ENCODE data around the gene CCDC90B.
"Not testable (repeated sequence)": the region's sequence is repeated elsewhere in the genome, so short reads cannot be mapped to it uniquely, and the experiment has no call there.

The CCDC90B gene

DNA sequence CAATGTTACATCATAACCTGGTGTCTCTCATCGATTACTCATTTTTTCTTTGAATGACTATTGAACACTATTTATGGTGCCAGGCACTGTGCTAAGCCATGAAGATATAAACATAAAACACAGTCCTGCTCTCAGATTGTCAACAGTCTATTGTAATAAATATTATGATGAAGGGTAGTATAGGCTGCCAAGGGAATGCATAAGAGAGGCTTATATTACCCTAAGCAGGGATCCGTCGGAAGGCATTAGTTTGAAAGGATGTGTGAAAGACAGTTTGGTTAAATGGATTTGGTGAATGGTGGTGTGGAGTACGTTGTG, 7.2 kb upstream of the CCDC90B start:
- in situ Hi-C loops (cut with MboI; ENCODE audit: low pct_unique_long_range_greater_than_20kb, low sequenced_read_pairs), result loop anchor here (25.0 kb wide), 1 partner anchor 519 kb away; no protein-coding TSS in a partner anchor
- no peak for DNase-seq

DNA sequence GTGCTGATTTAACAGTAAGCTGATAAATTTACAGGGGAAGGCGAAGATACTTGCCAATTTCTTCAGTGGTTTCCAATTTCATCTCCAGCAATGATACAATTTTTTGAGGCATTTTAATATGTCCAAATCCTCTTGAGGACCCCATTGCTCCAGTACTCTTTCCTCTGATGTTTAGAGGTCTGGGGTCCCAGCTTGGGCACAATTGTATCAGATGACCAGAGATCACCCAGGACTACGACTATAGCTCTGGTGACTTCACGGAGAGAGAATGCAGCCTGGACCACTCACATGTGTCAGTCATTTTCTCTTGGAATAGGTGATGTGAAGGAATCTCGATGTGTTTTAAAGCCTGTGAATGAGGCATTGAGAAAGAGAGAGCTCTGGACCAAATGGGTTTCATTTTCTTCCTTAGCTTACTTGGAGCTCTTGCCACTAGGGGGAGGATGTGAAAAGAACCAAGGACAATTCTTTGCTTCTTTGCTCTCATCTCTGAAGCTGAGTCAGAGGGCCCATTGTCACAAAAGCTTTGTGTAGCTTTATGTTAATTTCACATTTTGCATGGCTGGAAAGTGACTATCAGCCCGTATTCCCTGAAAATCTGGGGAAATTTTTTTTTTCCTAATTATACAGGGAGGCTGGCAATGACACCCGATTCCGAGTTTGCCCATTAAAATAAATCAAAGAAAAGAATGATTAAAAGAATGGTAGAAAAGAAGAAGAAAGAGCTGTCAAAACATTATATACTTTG, 6.7 kb upstream of the CCDC90B start:
- DNase-seq, result peak; percentile 44
- in situ Hi-C loops (cut with MboI; ENCODE audit: low pct_unique_long_range_greater_than_20kb, low sequenced_read_pairs), result loop anchor here (25.0 kb wide), 1 partner anchor 519 kb away; no protein-coding TSS in a partner anchor

- in situ Hi-C loops (cut with MboI; ENCODE audit: low pct_unique_long_range_greater_than_20kb, low sequenced_read_pairs), result loop anchor here (25.0 kb wide), 1 partner anchor 525 kb away; no protein-coding TSS in a partner anchor
- DNase-seq, result no peak
Observed at GRCh38 chr11:83287631-83288030, 1.5 kb upstream of the CCDC90B start.

- DNase-seq, result no peak
- in situ Hi-C loops (cut with MboI; ENCODE audit: low pct_unique_long_range_greater_than_20kb, low sequenced_read_pairs), result loop anchor here (25.0 kb wide), 1 partner anchor 527 kb away; no protein-coding TSS in a partner anchor
Observed at GRCh38 chr11:83285151-83285770, 906 bp downstream of the CCDC90B start.

- in situ Hi-C loops (cut with MboI; ENCODE audit: low pct_unique_long_range_greater_than_20kb, low sequenced_read_pairs), result loop anchor here (25.0 kb wide), 1 partner anchor 528 kb away; no protein-coding TSS in a partner anchor
- DNase-seq, result peak; percentile 14
Observed at GRCh38 chr11:83284501-83285150, 1.5 kb downstream of the CCDC90B start.

- in situ Hi-C loops (cut with MboI; ENCODE audit: low pct_unique_long_range_greater_than_20kb, low sequenced_read_pairs), result loop anchor here (25.0 kb wide), 1 partner anchor 530 kb away; no protein-coding TSS in a partner anchor
- no peak for DNase-seq
Observed at GRCh38 chr11:83282084-83282716, 4.0 kb downstream of the CCDC90B start.

GRCh38 chr11:83280256-83280655, 5.9 kb downstream of the CCDC90B start:
- in situ Hi-C loops (cut with MboI; ENCODE audit: low pct_unique_long_range_greater_than_20kb, low sequenced_read_pairs), result loop anchor here (25.0 kb wide), 1 partner anchor 532 kb away; no protein-coding TSS in a partner anchor

DNA sequence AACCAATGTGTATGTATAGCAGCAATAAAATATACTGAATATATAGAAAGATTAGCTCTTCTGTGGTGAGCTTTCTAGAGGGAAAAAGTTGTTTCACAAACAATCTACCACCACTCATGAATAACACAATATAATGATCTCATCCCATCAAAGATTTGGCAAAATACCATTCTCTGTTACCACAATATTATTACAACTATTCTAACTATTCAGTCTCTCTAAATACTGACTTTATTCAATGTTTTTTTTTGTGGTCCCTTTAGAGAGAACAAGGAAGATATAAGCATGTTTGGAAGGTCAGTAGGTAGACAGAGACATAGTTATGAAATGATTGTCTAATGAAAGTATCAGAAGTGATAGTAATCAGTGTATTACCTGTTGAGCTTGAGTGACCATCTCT, 7.8 kb downstream of the CCDC90B start:
- no peak for DNase-seq
- in situ Hi-C loops (cut with MboI; ENCODE audit: low pct_unique_long_range_greater_than_20kb, low sequenced_read_pairs), result loop anchor here (25.0 kb wide), 1 partner anchor 534 kb away; no protein-coding TSS in a partner anchor

More at GRCh38 chr11:83280256-83280655, 5.9 kb downstream of the CCDC90B start:
- no peak for DNase-seq

DNA sequence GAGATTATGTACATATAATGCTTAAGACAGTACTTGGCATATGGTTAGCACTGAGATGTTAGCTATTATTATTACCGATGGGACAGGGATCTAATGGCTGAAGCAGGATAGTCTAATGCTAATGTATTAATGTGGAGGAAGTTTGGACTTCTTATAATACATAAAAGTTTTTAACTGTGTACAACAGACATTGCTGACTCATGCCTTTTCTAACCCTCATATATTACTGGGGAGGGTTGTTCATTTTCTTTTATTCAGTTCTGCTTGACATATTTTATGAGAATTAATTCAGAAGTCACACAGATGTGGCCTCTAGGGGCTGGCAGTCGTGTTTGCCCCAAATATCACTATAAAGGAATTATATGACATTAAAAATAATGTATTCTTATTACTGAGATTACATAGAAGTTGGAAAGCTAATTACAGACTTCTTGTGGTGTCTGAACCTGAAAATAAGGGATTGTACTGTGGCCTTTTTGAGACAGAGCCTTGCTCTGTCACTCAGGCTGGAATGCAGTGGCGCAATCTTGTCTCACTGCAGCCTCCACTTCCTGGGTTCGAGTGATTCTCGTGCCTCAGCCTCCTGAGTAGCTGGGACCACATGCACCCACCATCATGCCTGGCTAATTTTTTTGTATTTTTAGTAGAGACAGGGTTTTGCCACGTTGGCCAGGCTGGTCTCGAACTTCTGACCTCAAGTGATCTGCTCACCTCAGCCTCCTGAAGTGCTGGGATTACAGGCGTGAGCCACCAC, 10.1 kb downstream of the CCDC90B start:
- in situ Hi-C loops (cut with MboI; ENCODE audit: low pct_unique_long_range_greater_than_20kb, low sequenced_read_pairs), result loop anchor here (25.0 kb wide), 1 partner anchor 536 kb away; no protein-coding TSS in a partner anchor
- DNase-seq, result no peak

GRCh38 chr11:83272627-83273026, 13.5 kb downstream of the CCDC90B start:
- in situ Hi-C loops (cut with MboI; ENCODE audit: low pct_unique_long_range_greater_than_20kb, low sequenced_read_pairs), result no loop called here
- DNase-seq, result no peak

- in situ Hi-C loops (cut with MboI; ENCODE audit: low pct_unique_long_range_greater_than_20kb, low sequenced_read_pairs); DNase-seq: not testable (repeated sequence)
Observed at GRCh38 chr11:83271734-83272133, 14.4 kb downstream of the CCDC90B start.

DNA sequence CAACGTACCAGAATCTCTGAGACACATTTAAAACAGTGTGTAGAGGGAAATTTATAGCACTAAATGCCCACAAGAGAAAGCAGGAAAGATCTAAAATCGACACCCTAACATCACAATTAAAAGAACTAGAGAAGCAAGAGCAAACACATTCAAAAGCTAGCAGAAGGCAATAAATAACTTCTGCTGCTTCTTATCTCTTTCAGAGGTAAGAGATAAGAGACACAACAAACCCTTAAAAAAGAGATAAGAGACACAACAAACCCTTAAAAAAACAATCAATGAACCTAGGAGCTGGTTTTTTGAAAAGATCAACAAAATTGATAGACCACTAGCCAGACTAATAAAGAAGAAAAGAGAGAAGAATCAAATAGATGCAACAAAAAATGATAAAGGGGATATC, 17.1 kb downstream of the CCDC90B start:
- in situ Hi-C loops (cut with MboI; ENCODE audit: low pct_unique_long_range_greater_than_20kb, low sequenced_read_pairs); DNase-seq: not testable (repeated sequence)

- no peak for DNase-seq
- in situ Hi-C loops (cut with MboI; ENCODE audit: low pct_unique_long_range_greater_than_20kb, low sequenced_read_pairs), result no loop called here
Observed at GRCh38 chr11:83265331-83265730, 20.8 kb downstream of the CCDC90B start.

GRCh38 chr11:83259559-83259958, 26.6 kb downstream of the CCDC90B start:
- no peak for DNase-seq
- in situ Hi-C loops (cut with MboI; ENCODE audit: low pct_unique_long_range_greater_than_20kb, low sequenced_read_pairs), result no loop called here

- in situ Hi-C loops (cut with MboI; ENCODE audit: low pct_unique_long_range_greater_than_20kb, low sequenced_read_pairs), result no loop called here
- no peak for DNase-seq
Observed at GRCh38 chr11:83257761-83258168, 28.4 kb downstream of the CCDC90B start.

- in situ Hi-C loops (cut with MboI; ENCODE audit: low pct_unique_long_range_greater_than_20kb, low sequenced_read_pairs), result no loop called here
Observed at GRCh38 chr11:83256602-83257340, 29.4 kb downstream of the CCDC90B start.

GRCh38 chr11:83255366-83255765, 30.8 kb downstream of the CCDC90B start:
- no peak for DNase-seq
- in situ Hi-C loops (cut with MboI; ENCODE audit: low pct_unique_long_range_greater_than_20kb, low sequenced_read_pairs), result no loop called here

More at GRCh38 chr11:83256602-83257340, 29.4 kb downstream of the CCDC90B start:
- no peak for DNase-seq

- in situ Hi-C loops (cut with MboI; ENCODE audit: low pct_unique_long_range_greater_than_20kb, low sequenced_read_pairs), result no loop called here
- no peak for DNase-seq
Observed at GRCh38 chr11:83252941-83253340, 33.2 kb downstream of the CCDC90B start.

Data from KBM-7 (cell line).